ENCODE data around the gene EXOC4.

The EXOC4 gene

DNA sequence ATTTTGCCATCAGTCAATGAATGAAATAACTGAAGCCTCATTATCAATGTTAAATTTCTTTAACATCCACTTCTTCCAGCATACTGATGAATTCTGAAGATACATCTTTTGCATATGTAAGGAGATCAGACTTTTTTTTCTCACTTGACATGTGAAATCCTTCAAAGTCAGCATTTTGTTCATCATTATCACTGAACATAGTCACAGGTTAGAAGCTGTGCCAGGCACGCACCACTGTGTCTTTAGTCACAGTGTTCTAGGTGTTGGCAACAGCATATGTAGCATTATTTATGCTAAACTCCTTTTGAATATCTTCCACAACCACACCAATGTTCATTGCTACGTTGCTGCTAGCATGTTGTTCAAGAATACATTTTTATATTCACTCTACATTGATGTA, 450.1 kb downstream of the EXOC4 start:
- DNase-seq = no peak

GRCh38 chr7:133703547-133703946, 450.7 kb downstream of the EXOC4 start:
- no peak for DNase-seq

GRCh38 chr7:133704453-133704852, 451.6 kb downstream of the EXOC4 start:
- DNase-seq = no peak

DNA sequence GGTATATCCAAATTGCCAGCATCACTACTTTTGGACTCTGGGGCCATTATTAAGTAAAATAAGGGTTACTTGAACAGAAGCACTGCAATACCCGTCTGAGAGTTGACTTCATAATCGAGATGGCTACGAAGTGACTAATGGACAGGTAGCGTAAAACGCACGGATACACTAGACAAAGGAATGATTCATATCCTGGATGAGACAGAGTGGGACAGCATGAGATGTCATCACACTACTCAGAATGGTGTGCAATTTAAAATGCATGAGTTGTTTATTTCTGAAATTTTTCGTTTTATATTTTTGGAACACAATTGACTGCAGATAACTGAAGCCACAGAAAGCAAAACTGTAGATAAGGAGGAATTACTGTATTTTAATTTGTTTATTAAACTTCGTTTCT, 452.7 kb downstream of the EXOC4 start:
- DNase-seq = no peak

- no peak for DNase-seq
These were observed 453.1 kb downstream of the EXOC4 start for GRCh38 chr7:133706016-133706415.

DNA sequence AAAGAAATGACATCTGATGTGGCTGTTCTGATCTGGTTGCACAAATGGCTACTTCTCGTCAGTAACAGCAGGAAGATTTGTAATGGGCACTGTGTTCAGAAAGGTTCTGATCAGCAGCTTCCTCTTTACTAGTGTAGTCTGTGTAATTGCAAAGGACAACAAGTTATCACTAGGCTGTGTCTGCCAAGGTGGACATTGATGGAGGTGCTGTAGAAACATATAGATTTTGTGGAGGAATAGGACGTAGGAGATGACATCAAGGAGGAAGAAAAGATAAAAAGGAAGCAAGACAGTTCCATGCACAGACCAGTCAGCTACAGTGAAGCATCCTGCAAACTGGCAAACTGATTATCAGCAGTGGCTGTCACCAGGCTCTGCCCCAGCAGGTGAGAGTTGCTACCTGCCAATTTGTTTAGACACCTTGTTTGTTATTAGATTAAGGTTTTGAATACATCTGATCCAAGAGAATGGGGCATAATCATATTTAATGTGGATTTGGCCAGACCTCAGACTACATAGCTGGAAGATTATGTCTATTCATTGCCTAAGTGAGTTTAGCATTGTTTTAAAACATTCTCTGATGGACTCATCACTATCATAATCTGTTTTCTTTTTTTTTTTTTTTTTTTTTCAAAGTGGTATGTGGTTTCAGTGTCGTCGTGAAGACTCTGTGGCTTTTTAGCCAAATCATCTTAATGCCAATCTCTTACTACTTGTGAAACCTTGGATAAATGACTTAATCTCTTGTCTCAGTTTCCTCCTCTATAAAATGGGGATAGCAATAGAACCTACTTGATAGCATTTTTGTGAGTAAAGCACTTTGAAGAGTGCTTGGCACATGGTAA, 456.4 kb downstream of the EXOC4 start:
- DNase-seq = no peak

DNA sequence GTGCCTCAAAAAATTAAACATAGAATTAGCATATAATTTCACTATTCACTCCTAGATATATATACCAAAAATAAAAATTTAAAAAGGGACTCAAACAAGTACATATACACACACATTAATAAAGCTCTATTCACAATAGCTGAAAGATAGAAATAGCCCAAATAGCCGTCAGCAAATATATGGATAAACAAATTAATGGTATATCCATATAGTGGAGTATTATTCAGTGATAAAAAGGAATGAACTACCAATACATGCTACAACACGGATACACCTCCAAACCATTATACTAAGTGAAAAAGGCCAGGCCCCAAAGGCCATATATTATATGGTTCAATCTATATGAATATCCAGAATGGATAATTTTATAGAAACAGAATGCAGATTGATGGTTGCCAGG, 459.7 kb downstream of the EXOC4 start:
- no peak for DNase-seq

- no peak for DNase-seq
These were observed 461.8 kb downstream of the EXOC4 start for GRCh38 chr7:133714654-133715053.

GRCh38 chr7:133718131-133718530, 465.3 kb downstream of the EXOC4 start:
- DNase-seq = no peak

GRCh38 chr7:133723044-133723443, 470.2 kb downstream of the EXOC4 start:
- no peak for DNase-seq

- no peak for DNase-seq
These were observed 471.3 kb downstream of the EXOC4 start for GRCh38 chr7:133724148-133724547.

DNA sequence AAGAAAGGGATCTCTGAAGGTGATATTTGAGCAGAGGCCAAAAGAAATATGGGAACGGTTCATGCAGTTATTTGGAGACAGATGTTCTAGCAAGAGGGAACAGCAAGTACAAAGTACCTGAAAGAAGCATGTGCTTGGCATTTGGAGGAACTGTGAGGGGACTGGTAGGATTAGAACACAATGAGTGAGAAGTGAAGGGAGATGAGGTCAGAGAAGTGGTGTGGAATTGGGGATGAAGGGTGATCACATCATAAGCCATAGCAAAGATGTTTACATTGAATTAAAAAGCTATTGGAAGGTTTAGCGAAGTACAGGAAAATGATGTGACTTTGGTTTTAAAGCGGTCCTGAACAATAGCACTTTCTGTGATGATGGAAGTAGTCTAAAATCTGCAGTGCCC, 471.8 kb downstream of the EXOC4 start:
- DNase-seq = no peak

- DNase-seq = no peak
These were observed 474.8 kb downstream of the EXOC4 start for GRCh38 chr7:133727476-133728214.

DNA sequence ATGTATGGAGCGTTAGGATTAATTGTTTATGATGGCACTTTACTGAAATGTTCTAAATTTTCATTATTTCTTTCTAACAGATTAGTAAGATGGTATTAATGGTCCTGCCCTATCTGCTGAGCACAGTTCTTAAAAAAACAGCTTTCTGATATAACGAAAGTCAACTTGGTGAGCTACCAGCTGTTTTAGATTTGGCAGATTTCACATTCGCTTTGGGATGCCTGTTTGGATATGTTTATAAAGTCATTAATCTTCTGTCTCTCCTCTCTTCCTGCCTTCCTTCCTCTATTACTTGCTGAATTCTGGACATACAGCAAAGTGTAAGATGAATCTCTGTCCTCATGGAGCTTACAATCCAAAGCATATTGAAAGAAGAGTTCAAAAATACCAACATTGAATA, 477.5 kb downstream of the EXOC4 start:
- DNase-seq = no peak

DNA sequence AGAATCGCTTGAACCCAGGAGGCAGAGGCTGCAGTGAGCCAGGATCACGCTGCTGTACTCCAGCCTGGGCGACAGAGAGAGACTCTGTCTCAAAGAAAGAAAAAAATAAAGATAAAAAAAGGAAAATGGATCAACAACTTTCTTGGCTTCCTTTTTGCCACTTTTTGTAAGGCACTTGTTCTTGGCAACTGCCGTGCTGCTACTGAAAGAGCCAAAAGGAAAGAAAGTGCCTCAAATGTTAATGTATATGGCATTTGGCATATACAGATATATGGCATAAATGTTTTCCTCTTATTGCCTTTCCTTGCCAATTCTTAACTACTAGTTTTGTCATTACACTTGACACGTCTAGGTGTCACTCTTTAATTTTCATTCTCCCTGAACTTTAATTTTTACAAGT, 480.5 kb downstream of the EXOC4 start:
- DNase-seq = no peak

- no peak for DNase-seq
These were observed 482.3 kb downstream of the EXOC4 start for GRCh38 chr7:133735222-133735621.

- no peak for DNase-seq
These were observed 486.9 kb downstream of the EXOC4 start for GRCh38 chr7:133739817-133740216.

DNA sequence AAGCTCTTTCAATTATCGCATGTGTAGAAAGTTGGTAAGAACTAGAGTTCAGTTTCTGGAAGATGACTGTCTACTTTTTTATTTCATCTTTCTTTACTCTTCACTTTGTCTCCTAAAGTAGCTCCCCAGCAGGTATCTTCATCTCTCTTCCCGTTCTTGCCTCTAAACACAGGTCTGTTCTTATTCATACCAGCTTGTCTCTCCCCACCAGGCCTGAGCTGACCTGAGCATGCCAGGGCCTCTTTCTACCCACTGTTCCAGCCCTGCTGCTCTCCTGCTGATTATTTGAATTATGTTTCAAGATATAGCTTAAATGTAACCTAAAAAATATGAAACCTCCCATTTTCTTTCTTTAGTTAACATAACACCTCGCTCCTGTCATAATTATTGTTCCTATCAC, 488.2 kb downstream of the EXOC4 start:
- no peak for DNase-seq

DNA sequence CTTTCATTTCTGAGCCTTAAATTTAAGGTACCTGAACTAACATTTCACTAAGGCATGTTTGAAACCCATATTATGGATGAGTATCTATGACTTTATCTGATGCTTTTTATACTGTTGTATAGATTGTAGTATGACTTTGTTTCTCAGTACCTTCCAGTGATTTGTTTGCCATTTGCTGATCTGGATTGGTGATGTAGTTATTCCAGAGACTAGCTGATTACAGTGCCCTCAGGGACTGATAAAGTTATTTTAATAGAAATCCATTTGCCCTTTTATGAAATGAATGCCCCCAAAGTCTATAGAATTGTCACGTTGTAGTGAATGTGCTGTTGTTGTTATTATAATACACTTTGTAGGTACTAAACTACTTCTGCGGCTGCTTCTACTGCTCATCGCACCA, 488.8 kb downstream of the EXOC4 start:
- DNase-seq = no peak

- peak in 1 of 58 donors; percentile 4 for DNase-seq
These were observed 490.0 kb downstream of the EXOC4 start for GRCh38 chr7:133742709-133743538.

DNA sequence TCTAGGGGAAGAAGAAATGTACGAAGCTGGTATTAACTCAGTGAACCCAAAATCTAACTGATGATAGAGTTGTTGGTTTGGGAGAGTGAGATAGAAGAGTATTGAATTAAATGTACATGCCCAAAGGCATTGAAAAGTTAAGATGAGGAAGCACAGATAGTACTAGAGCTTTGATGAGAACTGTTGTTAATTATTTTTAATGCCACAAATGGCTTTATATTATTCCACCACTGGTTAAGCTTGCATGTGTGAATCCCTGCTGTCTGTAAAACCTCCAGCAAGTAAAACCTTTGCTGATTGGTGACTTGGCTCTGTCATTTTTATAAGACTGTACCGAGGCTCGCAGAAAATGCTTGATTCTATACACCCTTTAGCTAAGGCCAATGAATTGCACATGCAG, 491.6 kb downstream of the EXOC4 start:
- DNase-seq = no peak

GRCh38 chr7:133746305-133746704, 493.4 kb downstream of the EXOC4 start:
- DNase-seq = no peak
